HEK293T (cell line): ENCODE results near the gene PRICKLE2.

Experiments used
- ARNT ChIP-seq: fragments of 450-650 bp; IDR thresholded peaks from 2 replicates; pipeline ENCODE4 v1.6.1; 2017; ENCODE audit warnings: mild to moderate bottlenecking
- BHLHE40 ChIP-seq: fragments of 450-650 bp; IDR thresholded peaks from 2 replicates; pipeline ENCODE4 v1.6.1; 2016; ENCODE audit warnings: mild to moderate bottlenecking, moderate library complexity, borderline replicate concordance
- FOXK2 ChIP-seq: fragments of 450-650 bp; IDR thresholded peaks from 2 replicates; pipeline ENCODE4 v1.6.1; 2016; ENCODE audit warnings: mild to moderate bottlenecking
- FOXM1 ChIP-seq: fragments of 450-650 bp; IDR thresholded peaks from 2 replicates; pipeline ENCODE4 v1.6.1; 2017; ENCODE audit warnings: mild to moderate bottlenecking, borderline replicate concordance
- TARDBP ChIP-seq: fragments of 450-650 bp; IDR thresholded peaks from 2 replicates; pipeline ENCODE4 v1.6.1; 2016
- TF ChIP-seq, protein P1 (sequence below): fragments of 450-650 bp; IDR thresholded peaks from 2 replicates; pipeline ENCODE4 v1.6.1; 2016

DNA sequence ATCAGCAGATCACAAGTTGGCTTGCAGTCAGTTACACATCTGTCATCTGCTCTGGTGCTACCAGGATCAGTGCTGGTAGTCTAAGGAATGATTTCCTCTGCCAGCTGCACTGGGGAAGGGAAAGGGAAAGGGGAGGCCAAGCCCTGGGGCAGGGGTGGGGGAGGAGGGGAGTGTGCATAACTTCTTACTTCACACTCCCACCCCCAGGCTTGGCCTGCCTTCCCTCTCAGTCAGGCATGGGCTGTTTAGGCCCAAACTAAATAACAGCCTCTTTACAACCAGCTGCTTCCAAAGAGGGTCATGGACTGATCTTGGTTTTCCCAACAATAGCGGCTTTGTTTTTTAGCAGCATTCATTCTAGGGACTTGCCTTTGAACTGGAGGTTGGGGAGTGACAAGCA lies 115.8 kb downstream of the PRICKLE2 start:
- no peak for TF ChIP-seq ARNT
- TF ChIP-seq FOXK2 = no peak
- TF ChIP-seq, protein P1, sequence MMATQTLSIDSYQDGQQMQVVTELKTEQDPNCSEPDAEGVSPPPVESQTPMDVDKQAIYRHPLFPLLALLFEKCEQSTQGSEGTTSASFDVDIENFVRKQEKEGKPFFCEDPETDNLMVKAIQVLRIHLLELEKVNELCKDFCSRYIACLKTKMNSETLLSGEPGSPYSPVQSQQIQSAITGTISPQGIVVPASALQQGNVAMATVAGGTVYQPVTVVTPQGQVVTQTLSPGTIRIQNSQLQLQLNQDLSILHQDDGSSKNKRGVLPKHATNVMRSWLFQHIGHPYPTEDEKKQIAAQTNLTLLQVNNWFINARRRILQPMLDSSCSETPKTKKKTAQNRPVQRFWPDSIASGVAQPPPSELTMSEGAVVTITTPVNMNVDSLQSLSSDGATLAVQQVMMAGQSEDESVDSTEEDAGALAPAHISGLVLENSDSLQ = no peak
- no peak for TF ChIP-seq BHLHE40
- no peak for TF ChIP-seq FOXM1
- no peak for TF ChIP-seq TARDBP
